DND-41 (cell line): ENCODE results near the gene ITGA7.

Source experiments
- CTCF ChIP-seq: IDR thresholded peaks from 2 replicates; pipeline ENCODE4 v1.5.1; 2012; ENCODE audit warnings: borderline replicate concordance, low read length, moderate library complexity, mild to moderate bottlenecking; ENCODE audit not compliant: poor library complexity, severe bottlenecking; ENCODE audit errors: extremely low read depth
- EZH2 ChIP-seq: IDR thresholded peaks from 3 replicates; pipeline ENCODE4 v1.6.1; 2012; ENCODE audit warnings: borderline replicate concordance, low read depth, mild to moderate bottlenecking, moderate library complexity, low read length, inconsistent platforms; ENCODE audit not compliant: severe bottlenecking

GRCh38 chr12:55703901-55704761 is 3.6 kb downstream of the ITGA7 start:
- TF ChIP-seq CTCF (no peak), EZH2 (no peak)
